WI38 (cell line): ENCODE data around the gene CFAP58.

Experiments
- H3K4me3 ChIP-seq: 2 replicates; pipeline ENCODE4 v1.5.1; 2011; ENCODE audit warnings: low read depth, mild to moderate bottlenecking, control low read depth, low read length
- CTCF ChIP-seq: IDR thresholded peaks from 2 replicates; pipeline ENCODE4 v1.5.1; 2012; ENCODE audit warnings: low read depth, mild to moderate bottlenecking, control low read depth, low read length

CFAP58 gene

GRCh38 chr10:104472957-104473745 is 119.5 kb downstream of the CFAP58 start:
- no peak overlapping the region for H3K4me3 ChIP-seq
- no peak for TF ChIP-seq CTCF

- no peak overlapping the region for H3K4me3 ChIP-seq
- no peak for TF ChIP-seq CTCF
Observed at GRCh38 chr10:104478380-104478779, 124.7 kb downstream of the CFAP58 start.

- no peak for TF ChIP-seq CTCF
- H3K4me3 ChIP-seq, result no peak overlapping the region
Observed at GRCh38 chr10:104479906-104480593, 126.4 kb downstream of the CFAP58 start.

GRCh38 chr10:104480797-104481196 is 127.2 kb downstream of the CFAP58 start:
- no peak overlapping the region for H3K4me3 ChIP-seq
- no peak for TF ChIP-seq CTCF

GRCh38 chr10:104483582-104483981 is 129.9 kb downstream of the CFAP58 start:
- no peak overlapping the region for H3K4me3 ChIP-seq
- no peak for TF ChIP-seq CTCF

- no peak overlapping the region for H3K4me3 ChIP-seq
- TF ChIP-seq CTCF, result no peak
Observed at GRCh38 chr10:104485632-104486031, 132.0 kb downstream of the CFAP58 start.

GRCh38 chr10:104486803-104487202 is 133.2 kb downstream of the CFAP58 start:
- no peak overlapping the region for H3K4me3 ChIP-seq
- no peak for TF ChIP-seq CTCF
